Mesenteric fat pad (tissue), 1 donor: Measurements from ENCODE around the gene PFDN1. TPM values are rescaled to one million over a fixed set of nuclear protein-coding genes. Genes with fewer than 3 reads are reported as not detected.

Source experiments
- DNase-seq: peaks from one replicate; pipeline ENCODE4 v3.0.0-alpha.2; 2020; ENCODE audit warnings: low spot score
- total RNA-seq: library from RNA; stranded (reverse); fragmentation: NEBNext Ultra II Directional; extraction: Animal tissue kit (Norgen Biotek cat#: 25700); gene quantifications from one replicate; pipeline ENCODE4 v1.2.1, GENCODE V29; 2021
- donor health status: DM: yes; HTN: yes; CAD: no.

The PFDN1 gene
- total RNA-seq, 1 donor from 2014 or later: 49.8 TPM

- DNase-seq: no peak
Observed at GRCh38 chr5:140298183-140298601, 4.7 kb downstream of the PFDN1 start.

- DNase-seq: no peak
Observed at GRCh38 chr5:140297283-140297682, 5.6 kb downstream of the PFDN1 start.

GRCh38 chr5:140296289-140296688 is 6.6 kb downstream of the PFDN1 start:
- DNase-seq: no peak

- DNase-seq: no peak
Observed at GRCh38 chr5:140295414-140295813, 7.5 kb downstream of the PFDN1 start.

- DNase-seq: no peak
Observed at GRCh38 chr5:140294753-140295152, 8.1 kb downstream of the PFDN1 start.

GRCh38 chr5:140293849-140294100 is 9.1 kb downstream of the PFDN1 start:
- no peak for DNase-seq

GRCh38 chr5:140293091-140293848 is 9.6 kb downstream of the PFDN1 start:
- DNase-seq: no peak

- no peak for DNase-seq
Observed at GRCh38 chr5:140292212-140293036, 10.5 kb downstream of the PFDN1 start.

- DNase-seq: no peak
Observed at GRCh38 chr5:140287801-140288521, 14.9 kb downstream of the PFDN1 start.

- no peak for DNase-seq
Observed at GRCh38 chr5:140286424-140286823, 16.5 kb downstream of the PFDN1 start.

GRCh38 chr5:140284013-140284412 is 18.9 kb downstream of the PFDN1 start:
- DNase-seq: no peak

GRCh38 chr5:140282266-140282665 is 20.6 kb downstream of the PFDN1 start:
- no peak for DNase-seq

- no peak for DNase-seq
Observed at GRCh38 chr5:140275837-140276236, 27.1 kb downstream of the PFDN1 start.

GRCh38 chr5:140273401-140273877 is 29.5 kb downstream of the PFDN1 start:
- no peak for DNase-seq

- DNase-seq: no peak
Observed at GRCh38 chr5:140270008-140270407, 32.9 kb downstream of the PFDN1 start.

GRCh38 chr5:140267559-140268018 is 35.3 kb downstream of the PFDN1 start:
- DNase-seq: no peak

GRCh38 chr5:140267201-140267540 is 35.7 kb downstream of the PFDN1 start:
- DNase-seq: no peak

GRCh38 chr5:140266471-140267200 is 36.3 kb downstream of the PFDN1 start:
- no peak for DNase-seq

- no peak for DNase-seq
Observed at GRCh38 chr5:140265845-140266244, 37.1 kb downstream of the PFDN1 start.

- no peak for DNase-seq
Observed at GRCh38 chr5:140262839-140263238, 40.1 kb downstream of the PFDN1 start.

GRCh38 chr5:140262221-140262620 is 40.7 kb downstream of the PFDN1 start:
- no peak for DNase-seq
